Erythroblast (primary cell): ENCODE results near the gene RGMA.

Experiments
- DNase-seq, 2 experiments: peaks; one replicate each; lab custom pipeline; 2025; lab: John Stamatoyannopoulos, UW
- GATA1 ChIP-seq: IDR thresholded peaks from 2 replicates; pipeline ENCODE4 v1.6.1; 2011; ENCODE audit warnings: low read depth, mild to moderate bottlenecking, control low read depth, low read length, moderate library complexity
- POLR2A ChIP-seq: IDR thresholded peaks from 2 replicates; pipeline ENCODE4 v1.6.1; 2011; ENCODE audit warnings: mild to moderate bottlenecking, low read length

The RGMA gene

DNA sequence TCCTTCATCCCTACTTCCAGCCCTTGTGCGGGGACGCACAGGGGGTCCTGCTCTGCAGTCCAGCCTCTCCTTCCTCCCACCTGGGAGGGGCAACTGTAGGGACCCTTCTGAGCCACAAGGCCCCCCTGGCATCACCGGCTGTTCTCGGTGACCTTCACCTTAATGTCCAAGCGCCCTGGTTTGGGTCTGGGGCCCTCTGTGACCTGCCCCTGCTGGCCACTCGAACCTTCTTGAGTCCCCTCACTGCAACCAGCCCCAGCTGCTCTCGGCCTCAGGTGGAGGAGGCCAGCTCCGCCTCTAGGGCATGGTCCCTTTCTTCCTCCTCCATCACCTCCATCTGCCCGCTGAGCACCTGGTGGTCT, 57.9 kb downstream of the RGMA start:
- TF ChIP-seq POLR2A = no peak
- TF ChIP-seq GATA1 = no peak

DNA sequence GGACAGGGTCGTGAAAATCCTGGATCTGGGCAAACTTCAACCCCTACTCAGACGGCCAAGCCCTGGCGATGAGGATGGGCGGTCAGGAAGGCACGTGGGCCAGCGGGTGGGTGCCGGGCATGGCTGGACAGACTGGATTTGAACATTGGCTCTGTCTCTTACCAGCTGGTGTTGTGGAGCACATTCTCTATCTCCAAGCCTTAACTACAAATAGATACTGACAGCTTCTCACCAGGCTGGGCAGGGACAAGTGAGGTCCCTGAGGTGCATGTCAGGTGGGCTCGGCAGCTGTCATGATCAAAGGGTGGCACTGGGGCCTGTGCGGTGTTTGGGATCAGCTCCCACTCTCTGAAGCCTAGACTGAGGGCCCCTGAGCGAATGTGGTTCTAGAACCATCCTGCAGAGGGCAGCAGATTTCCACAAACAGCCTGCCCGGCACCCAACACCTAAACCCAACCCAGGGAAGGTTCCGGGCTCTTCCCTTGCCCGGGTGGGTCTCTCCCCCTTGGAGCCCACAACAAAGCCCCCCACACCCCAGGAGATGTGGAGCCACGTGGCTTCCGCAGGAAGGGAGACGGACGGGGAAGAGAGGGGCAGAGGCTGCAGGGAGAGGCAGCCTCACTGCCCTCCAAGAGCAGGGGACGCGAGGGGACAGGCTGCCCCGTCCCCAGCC, 58.4 kb downstream of the RGMA start:
- no peak for TF ChIP-seq POLR2A
- TF ChIP-seq GATA1 = no peak
- peak; percentile 53 to 75 for DNase-seq

More for the DNA sequence above, 57.9 kb downstream of the RGMA start:
- no peak for DNase-seq

DNA sequence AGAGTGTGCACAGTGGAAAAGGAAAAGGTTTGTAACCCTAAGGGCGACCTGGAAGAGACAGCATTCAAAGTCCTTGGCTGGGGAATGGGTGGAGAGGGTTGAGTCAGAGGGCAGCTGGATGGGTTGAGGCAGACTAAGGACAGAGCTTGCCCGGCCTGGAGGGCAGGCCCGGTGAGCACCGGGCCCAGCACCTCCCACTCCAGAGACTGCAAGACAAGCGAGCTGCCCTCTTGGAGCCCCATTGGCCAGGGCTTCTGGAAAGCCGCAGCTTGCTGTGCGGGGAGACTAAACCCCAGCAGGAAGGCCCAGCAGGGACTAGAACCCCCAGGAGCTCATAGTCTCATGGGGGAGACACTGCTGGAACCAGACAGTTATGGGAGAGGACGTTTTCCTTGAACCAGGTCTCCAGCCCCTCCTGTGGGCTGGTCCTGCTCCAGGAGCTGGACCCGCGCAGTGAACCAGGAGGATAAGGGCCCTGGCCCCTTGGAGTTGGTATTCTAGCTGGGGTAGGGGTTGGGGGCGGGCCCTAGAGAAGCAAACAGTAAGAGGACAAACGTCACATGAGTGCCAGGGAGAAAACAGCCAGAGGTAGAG, 59.1 kb downstream of the RGMA start:
- DNase-seq = no peak
- TF ChIP-seq GATA1 (no peak), POLR2A (no peak)

DNA sequence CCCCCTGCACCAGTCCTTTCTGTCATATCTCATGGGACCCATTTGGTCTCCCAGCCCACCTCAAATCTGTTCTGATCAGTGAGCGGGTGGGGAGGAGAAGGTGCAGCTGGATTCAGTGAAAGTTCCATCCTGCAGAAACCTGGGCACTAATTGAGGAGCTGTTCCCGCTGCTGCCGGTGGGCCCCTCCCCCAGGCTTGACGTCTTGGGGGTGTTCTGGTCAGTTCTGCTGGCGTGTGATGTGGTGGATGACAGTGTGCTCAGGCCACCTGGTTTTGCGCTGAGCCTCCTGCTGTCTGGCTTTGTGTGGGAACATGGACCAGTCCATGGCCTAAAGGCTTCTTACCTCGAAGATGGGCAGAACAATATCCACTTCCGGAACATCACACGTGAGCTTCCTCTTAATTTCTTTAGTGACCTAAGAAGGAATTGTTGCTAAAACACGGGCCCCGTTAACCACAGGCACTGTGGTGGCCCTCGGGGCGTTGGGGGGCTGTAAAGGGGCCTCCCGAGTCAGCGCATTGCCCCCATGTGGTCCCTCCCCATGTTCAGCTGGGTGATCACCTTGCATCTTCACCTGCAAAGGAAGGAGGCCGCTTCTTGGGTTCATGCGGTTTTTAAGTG, 59.7 kb downstream of the RGMA start:
- no peak for TF ChIP-seq POLR2A
- TF ChIP-seq GATA1 = no peak
- DNase-seq = peak in 1 of 2 experiments; percentile 17

DNA sequence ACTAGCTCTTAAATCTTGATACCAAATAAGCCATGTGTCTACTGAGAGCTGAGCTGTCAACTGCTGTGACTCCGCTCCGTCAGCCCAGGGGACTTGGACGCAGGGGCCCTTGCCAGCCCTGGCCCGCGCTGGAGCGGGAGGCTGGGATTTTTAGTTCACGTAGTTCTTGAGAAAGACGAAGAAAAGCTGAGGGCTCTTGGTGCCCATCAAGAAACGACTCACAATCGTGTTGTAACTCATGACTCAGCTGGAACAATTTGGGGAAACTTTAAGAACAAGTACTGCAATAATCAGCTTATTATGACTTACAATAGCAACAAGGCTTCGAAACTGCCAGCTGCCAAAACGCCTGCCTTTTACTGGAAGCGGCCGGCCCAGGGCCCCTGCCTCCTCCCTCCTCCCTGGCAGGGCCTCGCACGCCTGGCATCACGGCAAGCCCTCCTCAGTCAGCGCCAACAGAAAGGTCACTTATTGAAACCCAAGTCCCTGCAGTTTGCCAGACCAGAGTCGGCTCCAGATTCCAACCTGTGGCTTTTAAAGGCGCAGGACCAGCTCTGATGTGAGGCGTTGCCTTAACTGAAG, 60.3 kb downstream of the RGMA start:
- peak in 1 of 2 experiments; percentile 21 for DNase-seq
- no peak for TF ChIP-seq POLR2A
- TF ChIP-seq GATA1 = no peak

DNA sequence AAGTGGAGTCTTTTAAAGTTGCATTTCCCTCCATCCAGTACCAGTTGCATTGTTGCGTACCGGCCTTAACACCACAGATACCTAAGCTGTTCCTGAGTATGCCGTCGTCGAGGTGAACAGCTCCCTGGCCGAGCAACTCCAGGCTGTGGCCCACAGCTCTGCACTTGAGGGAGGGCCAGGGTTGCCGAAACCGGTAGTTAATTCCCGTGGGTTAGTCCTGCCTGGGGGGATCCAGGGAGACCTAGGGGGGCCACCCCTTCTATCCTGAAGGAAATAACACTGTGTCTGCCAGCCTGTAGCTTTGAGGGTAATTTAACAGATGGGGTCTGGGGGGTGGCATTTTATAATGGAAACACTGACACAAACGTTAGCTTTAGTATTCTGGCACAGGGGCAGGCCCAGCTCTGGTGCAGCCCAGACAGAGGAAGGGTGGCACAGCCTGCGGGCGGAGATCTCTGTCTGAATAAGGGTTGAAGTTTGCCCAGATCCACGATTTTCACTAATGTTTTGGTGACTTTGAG, 60.8 kb downstream of the RGMA start:
- TF ChIP-seq POLR2A = no peak
- no peak for TF ChIP-seq GATA1
- DNase-seq = no peak

DNA sequence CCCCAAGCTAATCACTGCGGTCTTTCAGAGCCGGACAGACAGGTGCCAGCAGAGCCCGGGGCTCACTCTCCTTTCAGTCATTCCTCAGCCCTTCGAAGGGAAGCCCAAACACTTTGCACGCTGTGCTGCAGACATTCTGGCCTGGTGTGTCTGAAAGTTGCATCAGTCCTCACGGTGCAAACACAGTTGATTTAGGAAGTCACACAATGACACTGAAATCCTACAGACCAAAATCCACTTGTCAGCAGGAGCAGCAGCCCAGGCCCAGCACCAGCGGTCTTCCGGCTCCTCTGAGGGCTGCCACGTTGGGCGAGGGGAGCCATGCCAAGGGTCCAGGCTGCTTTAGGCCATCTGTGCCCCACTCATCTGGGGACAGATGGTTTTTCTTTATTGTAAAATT, 61.6 kb downstream of the RGMA start:
- no peak for TF ChIP-seq POLR2A
- no peak for TF ChIP-seq GATA1
- DNase-seq = peak in 1 of 2 experiments; percentile 23

DNA sequence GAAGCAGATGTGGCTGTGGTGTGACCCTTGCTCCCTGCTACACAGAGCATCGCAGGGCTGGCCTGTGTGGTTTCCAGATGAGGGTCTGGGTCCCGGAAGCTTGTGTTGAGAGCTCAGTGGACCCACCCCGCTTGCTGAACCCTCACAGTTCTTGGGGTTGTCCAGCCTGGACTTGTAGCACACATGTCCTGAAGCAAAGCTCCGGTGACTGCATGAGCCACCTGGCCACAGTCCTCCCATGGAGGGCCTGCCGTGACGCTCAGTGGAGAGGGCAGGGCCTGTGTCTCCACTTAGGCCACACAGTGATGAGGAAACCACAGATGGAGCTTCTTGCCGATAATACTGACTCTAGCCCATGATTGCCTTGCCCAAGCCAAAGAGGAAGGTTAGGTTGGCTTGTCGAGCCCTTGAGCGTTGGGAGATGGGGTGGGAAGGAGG, 62.6 kb downstream of the RGMA start:
- TF ChIP-seq POLR2A (no peak), GATA1 (no peak)
- DNase-seq = no peak

DNA sequence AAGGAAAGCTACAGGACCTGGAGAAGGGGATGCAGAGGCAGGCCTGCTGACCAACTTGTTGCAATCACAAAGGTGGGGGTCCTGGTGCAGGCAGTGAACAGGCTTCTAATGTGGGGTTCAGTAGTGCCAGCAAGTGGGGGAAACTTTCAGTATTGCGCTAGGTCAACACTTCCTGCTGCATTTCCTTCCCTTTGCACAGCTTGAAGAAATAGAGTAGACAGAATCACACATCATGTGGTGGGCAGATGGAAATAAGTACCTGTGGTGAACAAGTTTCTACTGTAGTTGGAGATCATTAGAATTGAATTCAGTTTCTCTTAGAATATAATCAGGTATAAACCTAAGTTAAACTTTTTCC, 63.4 kb downstream of the RGMA start:
- TF ChIP-seq GATA1 (no peak), POLR2A (no peak)

DNA sequence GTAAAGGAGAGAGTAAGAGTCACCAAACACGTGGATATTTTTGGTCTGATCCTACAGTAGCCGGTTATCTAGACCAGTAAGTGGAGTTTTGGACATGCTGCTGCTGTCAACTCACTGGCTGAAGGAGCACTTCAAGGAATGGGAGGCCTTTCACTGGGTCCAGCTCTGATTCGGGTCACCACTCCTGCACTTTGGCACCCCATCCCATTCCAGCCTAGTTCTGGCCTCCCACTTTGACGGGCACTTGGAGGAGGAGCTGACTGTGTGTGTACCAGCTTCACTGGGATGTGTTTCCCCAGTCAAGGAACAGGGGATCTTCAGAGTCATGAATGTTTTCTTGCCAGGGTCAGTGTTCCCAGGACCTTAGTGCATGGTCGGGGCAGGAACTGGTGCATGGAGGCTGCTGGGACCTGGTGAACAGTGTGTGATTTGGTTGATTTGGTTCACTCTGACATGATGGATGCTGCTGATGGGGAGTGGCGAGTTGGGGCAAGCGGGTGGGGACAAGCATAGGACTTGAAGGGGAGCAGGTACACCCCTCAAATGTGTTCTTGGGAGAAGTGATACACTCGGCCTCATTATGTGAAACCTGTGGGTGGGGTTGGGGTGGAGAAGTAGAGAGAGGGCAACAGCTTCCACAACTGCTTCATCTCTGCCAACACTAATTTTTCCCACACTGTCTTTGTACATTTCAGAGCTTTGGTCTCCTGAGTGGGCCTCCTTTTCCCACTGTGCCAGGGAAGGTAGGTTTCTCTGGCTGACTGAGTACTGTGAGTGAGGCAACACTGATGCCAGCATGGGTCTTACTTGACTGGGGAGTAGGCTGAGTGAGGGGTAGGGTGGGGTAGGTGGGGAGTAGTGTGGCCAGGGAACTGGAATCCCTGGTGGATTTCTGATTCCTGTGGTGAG, 64.0 kb downstream of the RGMA start:
- no peak for DNase-seq
- TF ChIP-seq POLR2A (no peak), GATA1 (no peak)

More for the DNA sequence above, 63.4 kb downstream of the RGMA start:
- DNase-seq = no peak

DNA sequence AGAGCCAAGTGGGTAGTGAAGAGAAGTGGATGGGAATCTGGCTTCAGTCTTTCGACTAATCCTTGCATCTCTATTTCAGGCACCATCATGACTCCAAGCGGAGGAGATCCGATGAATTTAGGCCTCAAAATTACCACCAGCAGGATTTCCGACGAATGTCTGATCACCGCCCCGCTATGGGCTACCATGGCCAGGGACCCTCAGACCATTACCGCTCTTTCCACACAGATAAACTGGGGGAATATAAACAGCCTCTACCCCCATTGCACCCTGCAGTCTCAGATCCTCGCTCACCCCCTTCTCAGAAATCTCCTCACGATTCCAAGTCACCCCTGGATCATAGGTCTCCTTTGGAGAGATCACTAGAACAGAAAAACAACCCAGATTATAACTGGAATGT, 64.7 kb downstream of the RGMA start:
- DNase-seq = no peak
- TF ChIP-seq POLR2A = no peak
- TF ChIP-seq GATA1 = no peak

DNA sequence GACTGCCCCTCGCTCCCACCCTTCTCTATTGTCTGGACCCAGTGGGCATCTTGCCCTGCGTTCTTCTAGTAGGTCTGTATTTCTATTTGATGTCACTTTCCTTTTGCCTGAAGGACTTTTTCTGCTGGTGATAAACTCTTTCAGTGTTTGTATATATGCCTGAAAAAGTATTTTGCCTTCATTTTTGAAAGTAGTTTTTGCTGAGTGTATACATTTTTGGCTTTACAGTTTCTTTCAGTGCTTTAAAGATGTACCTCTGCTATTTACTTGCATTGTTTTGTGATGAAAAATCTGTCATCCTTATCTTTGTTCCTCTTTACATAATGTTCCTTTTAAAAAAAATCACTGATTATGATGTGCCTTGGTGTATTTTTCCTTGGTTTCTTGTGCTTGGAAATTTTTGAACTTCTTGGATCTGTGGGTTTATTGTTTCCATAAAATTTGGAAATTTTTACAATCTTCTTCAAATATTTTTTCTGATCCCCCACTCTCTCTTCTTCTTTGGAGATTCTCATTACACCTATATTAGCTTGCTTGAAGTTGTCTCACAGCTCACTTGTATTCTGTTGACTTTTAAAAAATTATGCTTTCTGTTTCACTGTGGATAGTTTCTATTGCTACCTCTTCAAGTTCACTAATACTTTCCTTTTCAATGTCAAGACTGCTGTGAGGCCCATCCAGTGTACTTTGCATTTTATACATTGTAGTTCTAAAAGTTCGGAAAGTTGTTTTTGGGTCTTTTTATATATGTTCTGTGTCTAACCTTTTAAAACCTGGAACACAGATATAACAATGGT, 67.8 kb downstream of the RGMA start:
- DNase-seq = no peak
- no peak for TF ChIP-seq GATA1
- no peak for TF ChIP-seq POLR2A

DNA sequence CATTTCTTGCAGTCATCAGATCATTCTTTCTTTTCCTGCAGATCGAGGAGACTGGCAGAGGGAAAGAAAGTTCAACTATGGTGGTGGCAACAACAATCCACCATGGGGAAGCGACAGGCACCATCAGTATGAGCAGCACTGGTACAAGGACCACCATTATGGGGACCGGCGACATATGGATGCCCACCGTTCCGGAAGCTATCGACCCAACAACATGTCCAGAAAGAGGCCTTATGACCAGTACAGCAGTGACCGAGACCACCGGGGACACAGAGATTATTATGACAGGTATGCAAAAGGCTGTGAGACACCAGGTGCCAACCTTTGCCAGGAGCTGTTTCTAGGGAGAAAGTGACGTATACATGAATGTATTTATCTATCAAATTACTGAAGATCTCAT, 69.0 kb downstream of the RGMA start:
- no peak for DNase-seq
- no peak for TF ChIP-seq POLR2A
- no peak for TF ChIP-seq GATA1
